K562 (cell line): ENCODE results near the gene ARMC12. TPM values are rescaled to one million over a fixed set of nuclear protein-coding genes. Genes with fewer than 3 reads are reported as not detected.

ENCODE experiments used
- ARNT ChIP-seq, 2 experiments: fragments of 450-650 bp; IDR thresholded peaks; 2 replicates each; pipeline ENCODE4 v1.6.1; 2016; ENCODE audit warnings: mild to moderate bottlenecking in 1 of 2
- DACH1 ChIP-seq: fragments of 450-650 bp; IDR thresholded peaks from 2 replicates; pipeline ENCODE4 v1.6.1; 2018; ENCODE audit not compliant: partially characterized antibody
- DDX20 ChIP-seq: fragments of 450-650 bp; IDR thresholded peaks from 2 replicates; pipeline ENCODE4 v1.6.1; 2016; ENCODE audit warnings: missing genetic modification characterization, low read depth, mild to moderate bottlenecking, missing compliant biosample characterization, moderate library complexity
- E2F3 ChIP-seq: fragments of 250-450 bp; sonication (Bioruptor Pico); IDR thresholded peaks from 2 replicates; pipeline ENCODE4 v1.4.0; 2020; ENCODE audit warnings: mild to moderate bottlenecking
- ELF2 ChIP-seq: fragments of 250-450 bp; sonication (Bioruptor Pico); IDR thresholded peaks from 2 replicates; pipeline ENCODE4 v1.5.0; 2021; ENCODE audit warnings: mild to moderate bottlenecking
- FOXP1 ChIP-seq: sonication (generic); formaldehyde crosslinking; IDR thresholded peaks from 2 replicates; pipeline ENCODE4 v1.8.0; 2022; ENCODE audit warnings: mild to moderate bottlenecking, missing genetic modification reagents
- HCFC1 ChIP-seq: IDR thresholded peaks from 2 replicates; pipeline ENCODE4 v1.6.1; 2012; ENCODE audit warnings: low read depth, low read length, improper control_type of control experiment
- NFRKB ChIP-seq: fragments of 450-650 bp; IDR thresholded peaks from 2 replicates; pipeline ENCODE4 v1.6.1; 2016; ENCODE audit warnings: low read depth
- PURB ChIP-seq: sonication (generic); formaldehyde crosslinking; IDR thresholded peaks from 2 replicates; pipeline ENCODE4 v1.9.0; 2021; ENCODE audit warnings: low read depth, mild to moderate bottlenecking, missing genetic modification reagents
- ZNF12 ChIP-seq: sonication (generic); formaldehyde crosslinking; IDR thresholded peaks from 2 replicates; pipeline ENCODE4 v1.4.0; 2020; ENCODE audit warnings: mild to moderate bottlenecking, missing genetic modification reagents
- polyA plus RNA-seq, 8 experiments: library from polyadenylated mRNA; depleted of rRNA in 4 of 8; stranded (reverse) in 5 of 8; unstranded in 3 of 8; fragments of >200 nt; fragmentation: Nextera tagmentation in 2 of 8; fragmentation: Illumina TruSeq in 1 of 8; extraction: Ambion mirVana in 2 of 8; extraction: Trizol in 1 of 8; gene quantifications; 2 replicates each; pipeline versions ENCODE4 v1.2.1 to v1.2.3, GENCODE V29; 2011 to 2014; ENCODE audit warnings: inconsistent platforms in 1 of 8, missing spikeins in 1 of 8
- total RNA-seq, 7 experiments: library from RNA; depleted of rRNA in 6 of 7; stranded (reverse); fragments of >200 nt in 6 of 7; fragmentation: Illumina TruSeq in 2 of 7; extraction: Trizol in 2 of 7; gene quantifications; 2 replicates each; pipeline versions ENCODE4 v1.2.1 to v1.2.3, GENCODE V29; 2011 to 2021; ENCODE audit warnings: low replicate concordance in 1 of 7
- TF ChIP-seq, protein P1 (sequence below): fragments of 450-650 bp; IDR thresholded peaks from 2 replicates; pipeline ENCODE4 v1.6.1; 2016; ENCODE audit warnings: mild to moderate bottlenecking
- TF ChIP-seq, protein P2 (sequence below): sonication (generic); formaldehyde crosslinking; IDR thresholded peaks from 2 replicates; pipeline ENCODE4 v1.8.1; 2023; ENCODE audit warnings: mild to moderate bottlenecking, missing genetic modification reagents
- TF ChIP-seq, protein P3 (sequence below), 2 experiments: fragments of 450-650 bp; formaldehyde crosslinking in 1 of 2; IDR thresholded peaks; 2 replicates each; pipeline versions ENCODE4 v1.4.0 to v1.6.1; 2014 to 2020; ENCODE audit warnings: mild to moderate bottlenecking in 2 of 2, borderline replicate concordance in 1 of 2, low read depth in 1 of 2

The ARMC12 gene
- total and polyA plus RNA-seq, 9 of the 15 experiments (the other 6 are each of a cell fraction or from before 2014, with no cell fraction given), result 0.09 to 0.58 (median 0.31) TPM; not detected in 3

DNA sequence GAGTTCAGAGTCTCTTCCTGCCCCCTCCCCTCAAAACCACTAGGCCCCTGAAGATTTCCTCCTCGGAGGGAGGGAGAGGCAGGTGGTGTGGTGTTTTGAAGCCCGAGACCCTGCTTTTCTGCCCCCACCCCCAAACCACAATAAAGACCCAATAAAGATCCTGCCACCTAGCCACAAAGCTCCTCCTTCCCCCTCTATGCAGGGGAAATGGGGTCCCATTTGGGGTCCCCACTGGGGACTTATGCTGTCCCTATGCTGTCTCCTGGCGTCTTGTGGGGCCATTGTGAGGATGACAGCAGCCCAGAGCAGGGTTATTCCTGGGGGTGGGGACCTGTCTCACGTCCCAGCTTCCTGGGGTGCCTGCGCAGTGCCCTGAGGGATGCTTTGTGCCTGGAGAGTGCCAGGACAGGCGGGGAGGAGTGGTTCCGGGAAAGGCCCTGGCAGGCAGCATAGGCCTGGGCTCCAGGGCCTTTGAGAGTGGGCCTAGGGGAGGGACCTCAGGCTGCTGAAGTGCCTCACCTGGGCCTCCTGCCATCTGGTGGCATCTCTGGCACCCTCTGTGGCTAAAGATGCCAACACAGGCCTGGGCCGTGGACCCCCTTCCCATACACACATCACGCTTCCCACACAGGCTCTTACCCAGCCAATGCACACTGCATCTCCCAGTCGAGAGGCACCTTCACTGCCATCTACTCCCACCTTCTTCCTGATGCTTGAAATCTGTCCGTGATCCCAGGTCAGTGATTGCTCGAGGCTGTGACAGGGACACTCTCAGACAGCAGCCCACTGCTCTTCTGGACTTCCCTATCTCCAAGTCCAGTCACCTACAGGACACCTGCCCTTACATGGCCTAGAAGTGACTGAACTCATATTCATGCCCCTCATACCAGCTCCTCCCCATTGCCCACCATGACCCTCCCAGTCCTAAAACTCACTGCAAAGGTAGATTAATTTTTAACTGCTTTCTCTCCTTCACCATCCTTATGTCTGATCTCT is 7.9 kb upstream of the ARMC12 start (continued):
- TF ChIP-seq, protein P1, sequence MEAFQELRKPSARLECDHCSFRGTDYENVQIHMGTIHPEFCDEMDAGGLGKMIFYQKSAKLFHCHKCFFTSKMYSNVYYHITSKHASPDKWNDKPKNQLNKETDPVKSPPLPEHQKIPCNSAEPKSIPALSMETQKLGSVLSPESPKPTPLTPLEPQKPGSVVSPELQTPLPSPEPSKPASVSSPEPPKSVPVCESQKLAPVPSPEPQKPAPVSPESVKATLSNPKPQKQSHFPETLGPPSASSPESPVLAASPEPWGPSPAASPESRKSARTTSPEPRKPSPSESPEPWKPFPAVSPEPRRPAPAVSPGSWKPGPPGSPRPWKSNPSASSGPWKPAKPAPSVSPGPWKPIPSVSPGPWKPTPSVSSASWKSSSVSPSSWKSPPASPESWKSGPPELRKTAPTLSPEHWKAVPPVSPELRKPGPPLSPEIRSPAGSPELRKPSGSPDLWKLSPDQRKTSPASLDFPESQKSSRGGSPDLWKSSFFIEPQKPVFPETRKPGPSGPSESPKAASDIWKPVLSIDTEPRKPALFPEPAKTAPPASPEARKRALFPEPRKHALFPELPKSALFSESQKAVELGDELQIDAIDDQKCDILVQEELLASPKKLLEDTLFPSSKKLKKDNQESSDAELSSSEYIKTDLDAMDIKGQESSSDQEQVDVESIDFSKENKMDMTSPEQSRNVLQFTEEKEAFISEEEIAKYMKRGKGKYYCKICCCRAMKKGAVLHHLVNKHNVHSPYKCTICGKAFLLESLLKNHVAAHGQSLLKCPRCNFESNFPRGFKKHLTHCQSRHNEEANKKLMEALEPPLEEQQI, result no peak
- TF ChIP-seq E2F3 (0 out of 2 replicates have a peak, but pooled peaks have one; percentile 36), ARNT (IDR thresholded peaks at IDR 0.05) (no peak), NFRKB (0 out of 2 replicates have a peak, but pooled peaks have one; percentile 11), ELF2 (no peak), PURB (CRISPR knock-in tag) (no peak), FOXP1 (CRISPR knock-in tag) (0 out of 2 replicates have a peak, but pooled peaks have one; percentile 24), DDX20 (tag) (no peak), DACH1 (no peak), ZNF12 (no peak), HCFC1 (no peak)
- TF ChIP-seq, protein P2, sequence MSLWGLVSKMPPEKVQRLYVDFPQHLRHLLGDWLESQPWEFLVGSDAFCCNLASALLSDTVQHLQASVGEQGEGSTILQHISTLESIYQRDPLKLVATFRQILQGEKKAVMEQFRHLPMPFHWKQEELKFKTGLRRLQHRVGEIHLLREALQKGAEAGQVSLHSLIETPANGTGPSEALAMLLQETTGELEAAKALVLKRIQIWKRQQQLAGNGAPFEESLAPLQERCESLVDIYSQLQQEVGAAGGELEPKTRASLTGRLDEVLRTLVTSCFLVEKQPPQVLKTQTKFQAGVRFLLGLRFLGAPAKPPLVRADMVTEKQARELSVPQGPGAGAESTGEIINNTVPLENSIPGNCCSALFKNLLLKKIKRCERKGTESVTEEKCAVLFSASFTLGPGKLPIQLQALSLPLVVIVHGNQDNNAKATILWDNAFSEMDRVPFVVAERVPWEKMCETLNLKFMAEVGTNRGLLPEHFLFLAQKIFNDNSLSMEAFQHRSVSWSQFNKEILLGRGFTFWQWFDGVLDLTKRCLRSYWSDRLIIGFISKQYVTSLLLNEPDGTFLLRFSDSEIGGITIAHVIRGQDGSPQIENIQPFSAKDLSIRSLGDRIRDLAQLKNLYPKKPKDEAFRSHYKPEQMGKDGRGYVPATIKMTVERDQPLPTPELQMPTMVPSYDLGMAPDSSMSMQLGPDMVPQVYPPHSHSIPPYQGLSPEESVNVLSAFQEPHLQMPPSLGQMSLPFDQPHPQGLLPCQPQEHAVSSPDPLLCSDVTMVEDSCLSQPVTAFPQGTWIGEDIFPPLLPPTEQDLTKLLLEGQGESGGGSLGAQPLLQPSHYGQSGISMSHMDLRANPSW, result no peak
- TF ChIP-seq, protein P3, sequence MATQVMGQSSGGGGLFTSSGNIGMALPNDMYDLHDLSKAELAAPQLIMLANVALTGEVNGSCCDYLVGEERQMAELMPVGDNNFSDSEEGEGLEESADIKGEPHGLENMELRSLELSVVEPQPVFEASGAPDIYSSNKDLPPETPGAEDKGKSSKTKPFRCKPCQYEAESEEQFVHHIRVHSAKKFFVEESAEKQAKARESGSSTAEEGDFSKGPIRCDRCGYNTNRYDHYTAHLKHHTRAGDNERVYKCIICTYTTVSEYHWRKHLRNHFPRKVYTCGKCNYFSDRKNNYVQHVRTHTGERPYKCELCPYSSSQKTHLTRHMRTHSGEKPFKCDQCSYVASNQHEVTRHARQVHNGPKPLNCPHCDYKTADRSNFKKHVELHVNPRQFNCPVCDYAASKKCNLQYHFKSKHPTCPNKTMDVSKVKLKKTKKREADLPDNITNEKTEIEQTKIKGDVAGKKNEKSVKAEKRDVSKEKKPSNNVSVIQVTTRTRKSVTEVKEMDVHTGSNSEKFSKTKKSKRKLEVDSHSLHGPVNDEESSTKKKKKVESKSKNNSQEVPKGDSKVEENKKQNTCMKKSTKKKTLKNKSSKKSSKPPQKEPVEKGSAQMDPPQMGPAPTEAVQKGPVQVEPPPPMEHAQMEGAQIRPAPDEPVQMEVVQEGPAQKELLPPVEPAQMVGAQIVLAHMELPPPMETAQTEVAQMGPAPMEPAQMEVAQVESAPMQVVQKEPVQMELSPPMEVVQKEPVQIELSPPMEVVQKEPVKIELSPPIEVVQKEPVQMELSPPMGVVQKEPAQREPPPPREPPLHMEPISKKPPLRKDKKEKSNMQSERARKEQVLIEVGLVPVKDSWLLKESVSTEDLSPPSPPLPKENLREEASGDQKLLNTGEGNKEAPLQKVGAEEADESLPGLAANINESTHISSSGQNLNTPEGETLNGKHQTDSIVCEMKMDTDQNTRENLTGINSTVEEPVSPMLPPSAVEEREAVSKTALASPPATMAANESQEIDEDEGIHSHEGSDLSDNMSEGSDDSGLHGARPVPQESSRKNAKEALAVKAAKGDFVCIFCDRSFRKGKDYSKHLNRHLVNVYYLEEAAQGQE (IDR thresholded peaks at IDR 0.05; ENCODE audit: borderline replicate concordance), result no peak
- TF ChIP-seq, protein P3 (CRISPR knock-in tag; IDR thresholded peaks at IDR 0.05; ENCODE audit: low read depth), result 0 out of 2 replicates have a peak, but pooled peaks have one; percentile 11
